Neuron (in vitro differentiated cells): ENCODE measurements around the gene CDK10.
A peak's percentile ranks its signal among the peaks of the same experiment; 100 is the strongest.
"Not testable (repeated sequence)": the region's sequence is repeated elsewhere in the genome, so short reads cannot be mapped to it uniquely, and the experiment has no call there.

Experiments
- H2AFZ ChIP-seq: one replicate; pipeline ENCODE4 v1.6.1; 2013; ENCODE audit warnings: low read depth, mild to moderate bottlenecking, inconsistent platforms, low read length, moderate library complexity
- H3K27me3 ChIP-seq: one replicate; pipeline ENCODE4 v1.6.1; 2013; ENCODE audit warnings: low read length; ENCODE audit not compliant: insufficient read depth
- H3K36me3 ChIP-seq: one replicate; pipeline ENCODE4 v1.6.1; 2013; ENCODE audit warnings: low read length; ENCODE audit not compliant: insufficient read depth
- H3K4me1 ChIP-seq: one replicate; pipeline ENCODE4 v1.6.1; 2013; ENCODE audit warnings: low read length; ENCODE audit not compliant: insufficient read depth
- H3K4me3 ChIP-seq: 2 replicates; pipeline ENCODE4 v1.5.1; 2013; ENCODE audit warnings: mild to moderate bottlenecking, low read length, moderate library complexity
- H3K9me3 ChIP-seq: one replicate; pipeline ENCODE4 v1.6.1; 2013; ENCODE audit warnings: low read length

Gene CDK10

GRCh38 chr16:89694784-89695085 is 8.2 kb downstream of the CDK10 start:
- H3K27me3 ChIP-seq: not testable (repeated sequence)
- peaks cover 58% of the 10 kb centered on the region for H3K36me3 ChIP-seq

GRCh38 chr16:89695086-89695874 is 8.8 kb downstream of the CDK10 start:
- Histone ChIP-seq H3K27me3 (no peaks in the 10 kb centered on the region), H3K4me1 (peaks cover 6% of the 10 kb centered on the region), H2AFZ (no peak overlapping the region), H3K4me3 (no peak overlapping the region), H3K36me3 (peaks cover 53% of the 10 kb centered on the region), H3K9me3 (no peaks in the 10 kb centered on the region)

More at GRCh38 chr16:89694784-89695085, 8.2 kb downstream of the CDK10 start:
- H3K9me3 ChIP-seq, H3K4me1 ChIP-seq, H2AFZ ChIP-seq, H3K4me3 ChIP-seq: not testable (repeated sequence)

- H3K9me3 ChIP-seq: no peaks in the 10 kb centered on the region
- no peaks in the 10 kb centered on the region for H3K27me3 ChIP-seq
- H3K4me1 ChIP-seq: peaks cover 12% of the 10 kb centered on the region
- H3K36me3 ChIP-seq: peaks cover 48% of the 10 kb centered on the region
- no peak overlapping the region for H3K4me3 ChIP-seq
- H2AFZ ChIP-seq: no peak overlapping the region
Observed at GRCh38 chr16:89695875-89696669, 9.6 kb downstream of the CDK10 start.

DNA sequence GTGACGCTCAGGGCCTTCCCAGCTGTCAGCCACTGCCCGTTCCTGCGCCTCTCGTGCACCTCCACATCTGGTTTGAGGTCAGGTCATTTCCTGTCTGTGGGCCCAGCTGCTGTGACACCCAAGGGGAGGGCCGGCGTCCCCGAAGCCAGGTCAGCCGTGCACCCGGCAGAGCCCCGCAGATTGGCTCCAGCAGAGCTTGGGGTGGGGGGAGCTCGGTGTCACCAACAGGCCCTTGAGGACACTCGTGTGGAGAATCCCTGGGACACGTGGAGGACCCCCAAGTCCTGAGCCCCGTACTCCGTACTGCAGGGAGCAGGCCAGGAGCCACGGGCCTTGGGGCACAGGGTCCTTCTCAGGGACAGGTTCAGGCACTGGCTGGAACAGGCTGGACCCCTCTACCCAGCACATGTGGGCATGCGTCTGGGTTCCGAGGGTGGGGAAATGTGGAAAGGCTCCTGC is 10.2 kb downstream of the CDK10 start:
- no peak overlapping the region for H3K4me3 ChIP-seq
- H3K36me3 ChIP-seq: peaks cover 43% of the 10 kb centered on the region
- H3K4me1 ChIP-seq: peaks cover 12% of the 10 kb centered on the region
- no peak overlapping the region for H2AFZ ChIP-seq
- H3K27me3 ChIP-seq: no peaks in the 10 kb centered on the region
- no peaks in the 10 kb centered on the region for H3K9me3 ChIP-seq

DNA sequence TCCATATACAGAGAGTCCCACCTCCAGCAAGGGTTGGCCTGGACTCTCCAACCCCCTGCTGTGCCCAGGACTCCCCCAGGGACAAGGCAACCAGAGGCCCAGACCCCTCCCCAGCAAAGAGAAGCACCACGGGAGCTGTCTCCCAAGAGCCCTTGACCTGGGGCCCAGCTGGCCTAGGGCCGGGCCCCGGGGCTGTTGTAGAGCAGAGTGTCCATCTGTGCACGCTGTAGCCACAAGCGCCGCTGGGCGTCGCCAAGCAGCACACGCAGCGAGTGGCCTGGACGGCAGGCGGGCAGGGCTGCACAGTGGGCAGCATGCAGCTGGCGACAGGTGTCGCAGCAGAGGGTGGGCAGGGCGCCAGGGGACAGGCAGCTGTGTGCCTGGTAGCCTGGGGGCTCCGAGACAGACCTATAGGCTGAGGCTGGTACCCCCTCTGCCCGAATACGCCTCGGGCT is 10.7 kb downstream of the CDK10 start:
- peaks cover 38% of the 10 kb centered on the region for H3K36me3 ChIP-seq
- no peak overlapping the region for H2AFZ ChIP-seq
- H3K4me3 ChIP-seq: no peak overlapping the region
- H3K9me3 ChIP-seq: no peaks in the 10 kb centered on the region
- no peaks in the 10 kb centered on the region for H3K27me3 ChIP-seq
- peaks cover 12% of the 10 kb centered on the region for H3K4me1 ChIP-seq

DNA sequence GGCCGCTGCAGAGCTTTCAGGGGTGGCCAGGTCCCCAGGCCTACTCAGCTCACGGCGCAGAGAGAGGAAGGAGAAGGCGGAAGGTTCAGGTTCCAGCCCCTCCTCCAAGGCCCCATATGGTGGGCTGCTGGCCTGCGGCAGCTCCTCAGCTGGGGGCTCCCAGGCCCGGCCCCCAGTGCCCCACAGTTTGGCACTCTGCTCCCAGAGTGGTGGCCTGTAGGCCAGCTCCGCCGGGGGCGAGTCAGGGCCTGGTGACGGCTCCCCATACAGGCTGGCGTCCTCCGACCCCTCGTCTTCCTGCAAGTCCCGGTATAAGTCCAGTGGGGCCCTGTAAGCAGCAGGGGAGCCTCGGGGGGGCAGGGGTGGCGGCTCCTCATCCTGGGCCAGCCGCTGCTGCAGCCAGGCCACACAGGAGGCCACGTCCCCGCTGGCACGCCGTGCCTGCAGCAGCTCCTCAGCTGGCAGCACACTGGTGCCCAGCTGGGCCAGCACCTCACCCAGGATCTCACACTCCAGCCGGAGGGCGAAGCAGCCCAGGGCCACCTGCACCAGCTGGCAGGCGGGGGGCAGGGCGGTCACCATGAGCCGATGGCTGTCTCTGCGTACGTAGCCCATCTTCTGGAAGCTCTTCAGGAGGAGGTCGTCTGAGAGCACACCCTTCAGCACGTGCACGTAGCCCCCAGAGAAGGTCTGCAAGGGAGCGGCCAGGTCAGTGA is 11.3 kb downstream of the CDK10 start:
- no peak overlapping the region for H2AFZ ChIP-seq
- no peaks in the 10 kb centered on the region for H3K27me3 ChIP-seq
- H3K36me3 ChIP-seq: peaks cover 34% of the 10 kb centered on the region
- no peak overlapping the region for H3K4me3 ChIP-seq
- H3K4me1 ChIP-seq: peaks cover 12% of the 10 kb centered on the region
- no peaks in the 10 kb centered on the region for H3K9me3 ChIP-seq

DNA sequence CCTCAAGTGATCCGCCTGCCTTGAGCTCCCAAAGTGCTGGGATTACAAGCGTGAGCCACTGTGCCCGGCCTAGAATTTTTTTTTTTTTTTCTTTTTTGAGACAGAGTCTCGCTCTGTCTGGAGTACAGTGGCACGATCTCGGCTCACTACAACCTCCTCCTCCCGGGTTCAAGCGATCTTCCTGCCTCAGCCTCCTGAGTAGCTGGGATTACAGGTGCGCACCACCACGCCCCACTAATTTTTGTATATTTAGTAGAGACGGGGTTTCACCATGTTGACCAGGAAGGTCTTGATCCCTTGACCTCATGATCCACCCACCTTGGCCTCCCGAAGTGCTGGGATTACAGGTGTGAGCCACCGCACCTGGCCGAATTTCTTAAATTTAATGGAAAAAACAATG is 12.2 kb downstream of the CDK10 start:
- not testable (repeated sequence) for H3K27me3 ChIP-seq, H2AFZ ChIP-seq, H3K9me3 ChIP-seq, H3K4me3 ChIP-seq
- H3K36me3 ChIP-seq: peaks cover 26% of the 10 kb centered on the region
- peaks cover 12% of the 10 kb centered on the region for H3K4me1 ChIP-seq

GRCh38 chr16:89699629-89700099 is 13.2 kb downstream of the CDK10 start:
- Histone ChIP-seq H2AFZ (peak overlapping the region; percentile 3), H3K36me3 (peaks cover 19% of the 10 kb centered on the region), H3K4me3 (peak overlapping the region; percentile 23), H3K4me1 (peaks cover 12% of the 10 kb centered on the region)
- not testable (repeated sequence) for H3K27me3 ChIP-seq, H3K9me3 ChIP-seq

DNA sequence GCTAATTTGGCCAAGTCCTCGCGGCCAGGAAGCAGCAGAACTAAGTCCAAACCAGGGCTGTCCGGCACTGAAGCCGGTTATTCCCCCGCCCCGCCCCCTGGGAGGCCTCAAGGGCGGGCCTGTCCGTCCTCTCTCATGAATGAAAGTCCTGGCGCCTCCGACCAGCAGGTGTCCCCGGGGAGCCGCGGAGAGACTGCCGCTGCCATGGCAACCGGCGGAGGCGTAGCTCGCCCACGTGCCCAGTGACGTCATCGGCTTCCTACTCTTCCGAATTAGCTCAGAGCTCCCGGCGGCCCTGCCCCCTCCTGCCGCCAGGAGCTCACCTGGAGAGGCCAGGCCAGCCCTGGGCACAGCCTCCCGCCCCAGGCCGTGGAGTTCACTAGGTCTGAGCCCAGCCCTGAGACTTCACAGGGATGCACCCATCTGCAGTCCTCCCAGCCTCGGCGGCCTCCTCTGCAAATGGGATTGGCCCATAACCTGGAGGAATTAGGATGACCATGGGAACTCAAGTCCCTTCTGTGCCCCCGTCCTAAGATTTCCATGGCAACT is 13.7 kb downstream of the CDK10 start:
- no peaks in the 10 kb centered on the region for H3K27me3 ChIP-seq
- no peaks in the 10 kb centered on the region for H3K9me3 ChIP-seq
- peaks cover 12% of the 10 kb centered on the region for H3K4me1 ChIP-seq
- peaks cover 14% of the 10 kb centered on the region for H3K36me3 ChIP-seq
- H3K4me3 ChIP-seq: peak overlapping the region; percentile 73
- H2AFZ ChIP-seq: peak overlapping the region; percentile 3

DNA sequence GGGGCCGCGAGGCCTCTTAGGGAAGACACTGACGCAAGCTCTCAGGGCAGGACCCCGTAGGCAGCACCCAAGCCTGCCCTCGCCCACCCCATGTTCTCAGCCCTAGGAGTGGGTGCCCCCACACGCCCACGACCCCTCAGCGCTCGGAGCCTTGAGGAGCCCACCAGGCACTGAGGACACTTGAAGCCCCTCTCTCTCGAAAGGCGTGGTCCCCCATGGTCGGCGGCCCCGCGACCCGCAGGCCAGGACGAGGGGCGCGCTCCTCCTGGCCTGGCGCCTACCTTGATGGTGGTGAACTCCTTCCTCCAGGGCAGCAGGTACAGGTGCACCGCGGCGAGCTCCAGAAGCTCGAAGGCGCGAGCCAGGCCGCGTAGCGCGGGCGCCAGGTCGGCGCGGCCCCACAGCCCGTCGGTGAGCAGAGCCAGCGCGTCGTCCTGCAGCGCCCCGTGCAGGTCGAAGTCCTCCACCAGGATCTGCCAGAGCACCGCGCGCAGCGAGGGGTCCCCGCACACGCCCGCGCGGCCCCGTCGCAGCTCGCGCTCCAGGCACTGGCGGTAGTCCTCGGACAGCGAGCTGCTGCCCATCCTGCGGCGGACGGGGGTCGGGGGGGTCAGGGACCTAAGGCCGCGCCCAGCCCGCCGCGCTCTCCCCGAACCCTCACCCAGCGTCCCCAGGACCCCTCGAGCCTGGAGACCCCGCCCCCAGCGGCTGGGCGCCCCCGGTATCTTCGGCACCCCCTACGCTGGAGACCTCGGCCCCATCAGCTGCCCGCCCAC is 14.3 kb downstream of the CDK10 start:
- Histone ChIP-seq H3K4me3 (peak overlapping the region; percentile 73), H3K9me3 (no peaks in the 10 kb centered on the region), H3K4me1 (peaks cover 12% of the 10 kb centered on the region), H3K36me3 (peaks cover 11% of the 10 kb centered on the region), H2AFZ (peak overlapping the region; percentile 64), H3K27me3 (no peaks in the 10 kb centered on the region)

DNA sequence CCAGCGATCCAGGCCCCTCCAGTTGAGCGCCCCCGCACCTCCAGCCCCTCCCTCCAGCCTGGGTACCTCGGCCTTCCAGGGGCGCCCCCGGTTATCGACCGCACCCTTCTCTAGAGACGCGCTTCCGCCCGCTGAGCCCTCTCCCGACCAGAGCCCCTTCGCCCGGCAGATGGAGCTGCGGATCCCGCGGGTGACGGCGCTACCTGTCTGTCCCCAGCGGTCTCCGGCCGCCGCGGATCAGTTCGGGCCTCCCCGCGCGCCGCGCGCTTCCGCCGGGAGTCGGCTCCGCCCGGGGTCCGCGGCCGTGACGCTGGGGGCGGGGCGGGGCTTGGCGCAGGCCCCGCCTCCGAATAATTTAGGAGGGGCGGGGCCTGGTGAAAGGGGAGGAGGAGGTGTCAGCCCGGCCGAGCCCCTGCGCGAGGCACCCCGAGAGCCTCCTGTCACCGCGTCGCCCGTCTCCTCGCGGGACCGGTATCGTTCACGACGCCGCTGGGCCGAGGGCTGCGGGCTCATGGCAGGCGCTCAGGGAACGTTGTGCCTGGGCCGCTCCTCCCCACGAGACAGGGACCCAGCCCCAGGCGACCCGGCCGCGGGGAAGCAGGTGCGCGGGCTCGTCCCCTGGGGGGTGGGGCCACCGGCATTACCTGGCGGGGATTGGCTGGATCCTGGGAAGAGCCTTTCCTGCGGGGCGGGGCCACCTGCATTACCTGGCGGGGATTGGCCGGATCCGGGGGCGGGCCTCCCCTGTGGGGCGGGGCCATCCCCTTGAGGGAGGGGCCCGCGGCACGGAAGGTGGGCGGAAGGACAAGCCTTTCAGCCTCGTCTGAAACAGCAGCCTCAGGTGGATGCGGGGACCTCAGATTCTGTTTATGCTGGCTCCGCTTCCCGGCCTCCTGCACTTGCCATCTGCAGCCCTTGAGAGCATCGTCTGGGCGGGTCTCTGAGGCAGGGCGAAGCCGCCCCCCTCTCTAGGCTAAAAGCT is 15.2 kb downstream of the CDK10 start, which contains the start of gene SPATA2L:
TSS of gene SPATA2L (minus strand) at position 281 of the 982 bp plus-strand sequence. CDS start 473 bp downstream, outside the sequence.
- Histone ChIP-seq H2AFZ (peak within 1 kb of the TSS; percentile 64), H3K27me3 (no peaks in the 10 kb centered on the region), H3K4me3 (peak within 1 kb of the TSS; percentile 73), H3K36me3 (peaks cover 4% of the 10 kb centered on the region), H3K4me1 (peaks cover 12% of the 10 kb centered on the region), H3K9me3 (no peaks in the 10 kb centered on the region)
